Neural progenitor cell (in vitro differentiated cells): ENCODE data around the gene SUGCT.
"Not testable (repeated sequence)": the region's sequence is repeated elsewhere in the genome, so short reads cannot be mapped to it uniquely, and the experiment has no call there.

Experiments used
- CTCF ChIP-seq: fragments of 200-600 bp; sonication (generic); IDR thresholded peaks from 2 replicates; pipeline ENCODE4 v1.5.1; 2017; ENCODE audit warnings: antibody characterized with exemption, mild to moderate bottlenecking
- EZH2 ChIP-seq: fragments of 200-600 bp; sonication (generic); IDR thresholded peaks from 2 replicates; pipeline ENCODE4 v1.6.1; 2017; ENCODE audit warnings: antibody characterized with exemption, mild to moderate bottlenecking, moderate library complexity
- EZH2phosphoT487 ChIP-seq: fragments of 200-600 bp; sonication (generic); IDR thresholded peaks from 2 replicates; pipeline ENCODE4 v1.6.1; 2017; ENCODE audit warnings: antibody characterized with exemption

- not testable (repeated sequence) for TF ChIP-seq CTCF, EZH2, EZH2phosphoT487
Observed at GRCh38 chr7:40175256-40175655, 40.5 kb downstream of the SUGCT start.
